ENCODE data around the gene CFAP90.

The CFAP90 gene

DNA sequence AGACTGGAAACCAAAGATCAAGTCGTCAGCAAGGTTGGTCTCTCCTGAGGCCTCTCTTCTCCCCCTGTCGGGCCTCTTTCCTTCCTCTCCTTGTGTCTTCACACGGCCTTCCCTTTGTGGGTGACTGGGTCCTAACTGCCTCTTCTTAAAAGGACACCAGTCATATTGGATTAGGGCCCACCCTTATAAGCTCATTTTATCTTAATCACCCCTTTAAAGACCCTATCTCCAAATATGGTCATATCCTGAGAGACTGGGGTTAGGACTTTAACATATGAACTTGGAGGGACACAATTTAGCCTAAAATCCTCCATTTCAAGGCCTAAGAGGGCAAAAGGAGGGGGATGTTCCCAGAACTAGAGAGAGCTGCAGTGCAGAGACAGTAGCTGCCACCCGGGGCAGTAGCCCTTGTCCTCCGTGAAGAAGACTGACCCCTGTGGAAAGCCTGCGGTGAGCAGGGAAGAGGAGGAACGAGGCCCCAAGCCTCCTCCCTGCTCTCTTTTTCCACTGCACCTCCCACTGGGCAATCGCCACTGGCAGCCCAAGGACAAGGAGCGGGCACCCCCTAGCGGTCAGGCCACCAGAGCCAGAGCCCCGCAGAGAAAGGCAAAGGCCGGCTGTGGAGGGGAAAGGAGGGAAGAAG lies 34.9 kb downstream of the CFAP90 start:
- Histone ChIP-seq H3K9me3 (ENCODE audit: insufficient read depth, low read depth, low read length) (no peaks in the 10 kb centered on the region), H3K27ac (ENCODE audit: low read length) (no peak overlapping the region), H3K4me3 (ENCODE audit: low read length) (peak overlapping the region; percentile 48), H3K36me3 (ENCODE audit: insufficient read depth, low read depth, low read length) (peaks cover 11% of the 10 kb centered on the region; the same call in 1 of the 2 replicates), H3K9ac (ENCODE audit: low read depth, low read length) (peak overlapping the region; percentile 61; the same call in 1 of the 2 replicates), H3K27me3 (ENCODE audit: insufficient read depth, low read length) (no peaks in the 10 kb centered on the region), H3K4me1 (ENCODE audit: insufficient read depth, low read length) (peaks cover 16% of the 10 kb centered on the region)

DNA sequence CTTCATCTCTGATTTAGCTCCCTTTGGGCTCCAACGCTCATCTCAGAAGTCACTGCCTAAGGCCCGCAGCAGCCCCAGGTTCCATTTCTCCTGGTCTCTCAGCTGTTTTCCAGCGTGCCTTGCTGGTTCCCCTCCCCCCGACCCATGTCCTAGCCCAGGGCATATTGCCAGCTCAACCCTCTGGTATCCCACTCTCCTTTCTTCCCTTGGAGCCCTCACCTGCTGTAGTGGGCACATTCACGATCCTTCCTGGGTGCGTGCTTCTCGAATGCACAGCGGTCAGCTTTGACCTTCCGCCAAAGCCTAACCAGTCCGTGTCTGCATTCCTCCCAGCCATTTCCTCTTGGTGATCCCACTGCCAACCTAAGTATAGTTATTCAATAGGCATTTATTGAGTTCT lies 36.1 kb downstream of the CFAP90 start:
- H3K27ac ChIP-seq (ENCODE audit: low read length): no peak overlapping the region
- H3K27me3 ChIP-seq (ENCODE audit: insufficient read depth, low read length): no peaks in the 10 kb centered on the region
- H3K9me3 ChIP-seq (ENCODE audit: insufficient read depth, low read depth, low read length): no peaks in the 10 kb centered on the region
- H3K4me1 ChIP-seq (ENCODE audit: insufficient read depth, low read length): peaks cover 16% of the 10 kb centered on the region
- no peak overlapping the region for H3K4me3 ChIP-seq (ENCODE audit: low read length)
- H3K9ac ChIP-seq (ENCODE audit: low read depth, low read length): no peak overlapping the region
- peaks cover 9% of the 10 kb centered on the region; the same call in 1 of the 2 replicates for H3K36me3 ChIP-seq (ENCODE audit: insufficient read depth, low read depth, low read length)

DNA sequence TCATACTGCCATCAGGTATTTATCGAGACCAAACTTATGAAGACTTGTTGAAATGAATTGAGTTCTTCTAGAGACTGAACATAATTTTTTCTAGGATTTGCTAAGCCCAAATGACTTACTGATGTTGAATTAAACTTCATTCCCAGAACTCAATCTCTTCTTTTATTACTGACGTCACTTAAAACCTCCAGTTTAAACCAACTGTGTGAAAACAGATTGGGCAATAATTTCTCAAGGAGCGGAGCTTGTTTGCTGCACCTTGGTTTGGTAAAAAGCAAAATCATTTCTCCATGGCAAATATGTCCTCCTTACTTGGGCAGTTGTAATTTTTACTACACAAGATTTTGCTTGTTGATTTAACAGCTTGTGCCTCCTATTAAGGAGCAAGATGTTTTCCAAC lies 37.4 kb downstream of the CFAP90 start:
- H3K27me3 ChIP-seq (ENCODE audit: insufficient read depth, low read length): no peaks in the 10 kb centered on the region
- H3K9me3 ChIP-seq (ENCODE audit: insufficient read depth, low read depth, low read length): no peaks in the 10 kb centered on the region
- peaks cover 16% of the 10 kb centered on the region for H3K4me1 ChIP-seq (ENCODE audit: insufficient read depth, low read length)

GRCh38 chr5:7813007-7813406 lies 37.9 kb downstream of the CFAP90 start:
- H3K27me3 ChIP-seq (ENCODE audit: insufficient read depth, low read length): no peaks in the 10 kb centered on the region
- H3K36me3 ChIP-seq (ENCODE audit: insufficient read depth, low read depth, low read length): no peaks in the 10 kb centered on the region
- no peak overlapping the region for H3K27ac ChIP-seq (ENCODE audit: low read length)
- no peaks in the 10 kb centered on the region for H3K9me3 ChIP-seq (ENCODE audit: insufficient read depth, low read depth, low read length)
- H3K4me1 ChIP-seq (ENCODE audit: insufficient read depth, low read length): peaks cover 16% of the 10 kb centered on the region
- no peak overlapping the region for H3K4me3 ChIP-seq (ENCODE audit: low read length)
- H3K9ac ChIP-seq (ENCODE audit: low read depth, low read length): no peak overlapping the region

More for the DNA sequence above, 37.4 kb downstream of the CFAP90 start:
- Histone ChIP-seq H3K27ac (ENCODE audit: low read length) (no peak overlapping the region), H3K4me3 (ENCODE audit: low read length) (no peak overlapping the region), H3K9ac (ENCODE audit: low read depth, low read length) (no peak overlapping the region), H3K36me3 (ENCODE audit: insufficient read depth, low read depth, low read length) (no peaks in the 10 kb centered on the region)

GRCh38 chr5:7811715-7812114 lies 39.2 kb downstream of the CFAP90 start:
- Histone ChIP-seq H3K27me3 (ENCODE audit: insufficient read depth, low read length) (no peaks in the 10 kb centered on the region), H3K27ac (ENCODE audit: low read length) (no peak overlapping the region), H3K9ac (ENCODE audit: low read depth, low read length) (no peak overlapping the region), H3K4me1 (ENCODE audit: insufficient read depth, low read length) (peaks cover 13% of the 10 kb centered on the region), H3K9me3 (ENCODE audit: insufficient read depth, low read depth, low read length) (no peaks in the 10 kb centered on the region), H3K36me3 (ENCODE audit: insufficient read depth, low read depth, low read length) (peaks cover 9% of the 10 kb centered on the region; the same call in 1 of the 2 replicates), H3K4me3 (ENCODE audit: low read length) (no peak overlapping the region)

DNA sequence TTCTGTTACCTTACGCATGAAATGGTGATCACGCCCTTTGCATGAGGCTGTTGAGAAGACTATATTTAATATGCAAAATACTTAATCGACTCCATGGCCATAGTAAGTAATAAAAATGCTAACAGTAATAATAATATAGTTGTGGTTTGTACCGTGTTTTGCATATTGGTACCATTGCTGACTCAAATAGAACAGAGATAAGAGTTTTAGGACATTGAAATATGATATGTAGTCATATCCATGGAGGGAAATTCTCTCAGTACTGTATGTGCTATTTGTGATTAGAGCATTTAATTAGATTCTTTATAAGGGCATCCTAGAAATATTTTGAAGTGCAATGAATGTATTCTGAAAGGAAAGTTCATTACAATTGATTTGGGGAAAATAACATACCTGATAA lies 41.9 kb downstream of the CFAP90 start:
- Histone ChIP-seq H3K4me3 (ENCODE audit: low read length) (no peak overlapping the region), H3K4me1 (ENCODE audit: insufficient read depth, low read length) (no peaks in the 10 kb centered on the region), H3K27me3 (ENCODE audit: insufficient read depth, low read length) (no peaks in the 10 kb centered on the region), H3K36me3 (ENCODE audit: insufficient read depth, low read depth, low read length) (peaks cover 12% of the 10 kb centered on the region; the same call in 1 of the 2 replicates), H3K27ac (ENCODE audit: low read length) (no peak overlapping the region), H3K9me3 (ENCODE audit: insufficient read depth, low read depth, low read length) (no peaks in the 10 kb centered on the region), H3K9ac (ENCODE audit: low read depth, low read length) (no peak overlapping the region)

- H3K4me3 ChIP-seq (ENCODE audit: low read length): no peak overlapping the region
Observed at GRCh38 chr5:7805379-7805778, 45.6 kb downstream of the CFAP90 start.

GRCh38 chr5:7803937-7804336 lies 47.0 kb downstream of the CFAP90 start:
- no peaks in the 10 kb centered on the region for H3K9me3 ChIP-seq (ENCODE audit: insufficient read depth, low read depth, low read length)
- H3K27me3 ChIP-seq (ENCODE audit: insufficient read depth, low read length): no peaks in the 10 kb centered on the region
- no peaks in the 10 kb centered on the region for H3K4me1 ChIP-seq (ENCODE audit: insufficient read depth, low read length)
- H3K36me3 ChIP-seq (ENCODE audit: insufficient read depth, low read depth, low read length): peaks cover 26% of the 10 kb centered on the region; the same call in 1 of the 2 replicates
- no peak overlapping the region for H3K27ac ChIP-seq (ENCODE audit: low read length)
- H3K9ac ChIP-seq (ENCODE audit: low read depth, low read length): no peak overlapping the region
- no peak overlapping the region for H3K4me3 ChIP-seq (ENCODE audit: low read length)

More at GRCh38 chr5:7805379-7805778, 45.6 kb downstream of the CFAP90 start:
- no peak overlapping the region for H3K9ac ChIP-seq (ENCODE audit: low read depth, low read length)
- no peaks in the 10 kb centered on the region for H3K27me3 ChIP-seq (ENCODE audit: insufficient read depth, low read length)
- H3K36me3 ChIP-seq (ENCODE audit: insufficient read depth, low read depth, low read length): peaks cover 26% of the 10 kb centered on the region; the same call in 1 of the 2 replicates
- no peaks in the 10 kb centered on the region for H3K4me1 ChIP-seq (ENCODE audit: insufficient read depth, low read length)
- no peak overlapping the region for H3K27ac ChIP-seq (ENCODE audit: low read length)
- H3K9me3 ChIP-seq (ENCODE audit: insufficient read depth, low read depth, low read length): no peaks in the 10 kb centered on the region

GRCh38 chr5:7802855-7803254 lies 48.1 kb downstream of the CFAP90 start:
- H3K4me1 ChIP-seq (ENCODE audit: insufficient read depth, low read length): no peaks in the 10 kb centered on the region
- H3K9ac ChIP-seq (ENCODE audit: low read depth, low read length): no peak overlapping the region
- no peak overlapping the region for H3K4me3 ChIP-seq (ENCODE audit: low read length)
- H3K9me3 ChIP-seq (ENCODE audit: insufficient read depth, low read depth, low read length): no peaks in the 10 kb centered on the region
- no peak overlapping the region for H3K27ac ChIP-seq (ENCODE audit: low read length)
- no peaks in the 10 kb centered on the region for H3K27me3 ChIP-seq (ENCODE audit: insufficient read depth, low read length)
- peaks cover 26% of the 10 kb centered on the region; the same call in 1 of the 2 replicates for H3K36me3 ChIP-seq (ENCODE audit: insufficient read depth, low read depth, low read length)

DNA sequence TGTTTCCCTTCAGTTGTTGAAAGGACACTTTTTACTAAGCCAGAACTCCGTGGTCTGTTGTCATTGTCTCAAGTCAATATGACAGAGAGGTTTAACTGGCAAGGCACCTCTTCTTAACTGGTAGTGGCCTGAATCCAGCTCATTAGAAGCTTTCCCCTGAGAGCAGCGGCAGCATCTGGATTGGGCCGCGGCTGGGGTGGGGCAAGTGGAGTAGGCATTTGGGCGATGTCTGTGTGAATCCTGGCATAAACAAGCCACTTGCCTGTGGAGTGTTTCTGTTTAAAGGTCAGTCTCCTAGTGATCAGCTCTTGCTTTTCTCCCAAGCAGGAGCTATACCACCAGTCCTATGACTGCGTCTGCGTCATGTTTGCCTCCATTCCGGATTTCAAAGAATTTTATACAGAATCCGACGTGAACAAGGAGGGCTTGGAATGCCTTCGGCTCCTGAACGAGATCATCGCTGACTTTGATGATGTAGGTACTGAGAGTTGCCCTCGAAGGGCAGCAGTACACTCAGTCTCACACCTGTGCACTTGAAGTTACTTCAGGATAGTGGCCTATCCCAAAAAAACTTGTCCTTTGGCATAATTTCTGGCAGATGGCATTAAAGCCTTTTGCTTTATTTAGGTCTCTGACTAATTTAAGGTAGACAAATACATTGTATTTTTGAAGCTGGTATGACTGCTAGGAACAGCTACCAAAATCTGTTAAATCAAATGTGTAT lies 48.9 kb downstream of the CFAP90 start:
- Histone ChIP-seq H3K4me1 (ENCODE audit: insufficient read depth, low read length) (no peaks in the 10 kb centered on the region), H3K27me3 (ENCODE audit: insufficient read depth, low read length) (no peaks in the 10 kb centered on the region), H3K9me3 (ENCODE audit: insufficient read depth, low read depth, low read length) (no peaks in the 10 kb centered on the region), H3K36me3 (ENCODE audit: insufficient read depth, low read depth, low read length) (peaks cover 20% of the 10 kb centered on the region; the same call in 1 of the 2 replicates), H3K4me3 (ENCODE audit: low read length) (no peak overlapping the region), H3K9ac (ENCODE audit: low read depth, low read length) (no peak overlapping the region), H3K27ac (ENCODE audit: low read length) (no peak overlapping the region)

DNA sequence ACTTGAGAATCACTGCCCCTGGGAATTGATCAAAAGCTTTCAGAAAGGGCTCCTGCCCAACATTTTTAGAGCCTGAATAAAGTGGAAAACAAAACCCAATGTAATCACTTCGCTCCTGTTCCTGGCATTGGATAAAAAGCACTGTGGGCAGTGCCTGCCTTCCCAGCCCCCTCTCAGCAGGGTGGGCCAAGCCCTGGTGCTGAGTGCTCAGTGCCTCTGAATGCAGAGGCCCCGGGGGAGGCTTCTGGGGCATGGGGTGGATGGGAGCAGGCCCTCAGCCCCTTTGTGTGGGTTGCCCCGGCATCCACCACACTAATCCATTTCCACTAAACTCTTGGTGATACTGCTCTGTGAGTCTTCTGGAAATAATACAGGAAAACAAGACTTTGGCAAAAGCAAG lies 55.6 kb downstream of the CFAP90 start:
- Histone ChIP-seq H3K27me3 (ENCODE audit: insufficient read depth, low read length) (no peaks in the 10 kb centered on the region), H3K4me1 (ENCODE audit: insufficient read depth, low read length) (no peaks in the 10 kb centered on the region; the same call in 1 of the 2 replicates), H3K9me3 (ENCODE audit: insufficient read depth, low read depth, low read length) (no peaks in the 10 kb centered on the region), H3K9ac (ENCODE audit: low read depth, low read length) (no peak overlapping the region), H3K36me3 (ENCODE audit: insufficient read depth, low read depth, low read length) (peaks cover 6% of the 10 kb centered on the region; the same call in 1 of the 2 replicates), H3K4me3 (ENCODE audit: low read length) (no peak overlapping the region), H3K27ac (ENCODE audit: low read length) (no peak overlapping the region)

GRCh38 chr5:7794823-7795222 lies 56.1 kb downstream of the CFAP90 start:
- H3K36me3 ChIP-seq (ENCODE audit: insufficient read depth, low read depth, low read length): peaks cover 6% of the 10 kb centered on the region; the same call in 1 of the 2 replicates
- no peak overlapping the region for H3K27ac ChIP-seq (ENCODE audit: low read length)
- H3K9me3 ChIP-seq (ENCODE audit: insufficient read depth, low read depth, low read length): no peaks in the 10 kb centered on the region
- H3K4me3 ChIP-seq (ENCODE audit: low read length): no peak overlapping the region
- no peaks in the 10 kb centered on the region for H3K27me3 ChIP-seq (ENCODE audit: insufficient read depth, low read length)
- no peaks in the 10 kb centered on the region; the same call in 1 of the 2 replicates for H3K4me1 ChIP-seq (ENCODE audit: insufficient read depth, low read length)
- no peak overlapping the region for H3K9ac ChIP-seq (ENCODE audit: low read depth, low read length)
